Stomach (tissue), 9 donors: ENCODE measurements around the gene PVRIG. TPM values are rescaled to one million over a fixed set of nuclear protein-coding genes. Genes with fewer than 3 reads are reported as not detected.
A peak's percentile ranks its signal among the peaks of the same experiment; 100 is the strongest.

ENCODE experiments used
- DNase-seq, 2 donors: peaks; one replicate each; pipeline versions ENCODE4 v3.0.0 to v3.0.0-alpha.2; 2013 to 2019
- H3K27ac ChIP-seq, 5 donors: fragments of 200-600 bp in 4 of 5; sonication (generic) in 4 of 5; one replicate each; pipeline ENCODE4 v1.5.1; 2013 to 2019; ENCODE audit warnings: mild to moderate bottlenecking in 1 of 5, moderate library complexity in 1 of 5
- H3K27me3 ChIP-seq, 3 donors: fragments of 200-600 bp; sonication (generic); one replicate each; pipeline ENCODE4 v1.5.1; 2017 to 2019; ENCODE audit warnings: mixed run types in 1 of 3
- H3K36me3 ChIP-seq, 4 donors: fragments of 200-600 bp; sonication (generic); 1 replicate in 3 of 4; 2 replicates in 1 of 4; pipeline ENCODE4 v1.5.1; 2016 to 2019
- H3K4me1 ChIP-seq, 4 donors: fragments of 200-600 bp; sonication (generic); one replicate each; pipeline ENCODE4 v1.5.1; 2016 to 2019
- H3K4me3 ChIP-seq, 4 donors: fragments of 200-600 bp; sonication (generic) in 3 of 4; one replicate each; pipeline ENCODE4 v1.5.1; 2016 to 2019; ENCODE audit warnings: mild to moderate bottlenecking in 1 of 4
- H3K9me3 ChIP-seq, 4 donors: fragments of 200-600 bp; sonication (generic); one replicate each; pipeline ENCODE4 v1.5.1; 2016 to 2019
- EP300 ChIP-seq: sonication (generic); formaldehyde crosslinking; IDR thresholded peaks from one replicate; pipeline ENCODE4 v1.6.1; 2017; ENCODE audit warnings: antibody characterized with exemption
- POLR2A ChIP-seq, 4 donors: fragments of 450-650 bp; IDR thresholded peaks; one replicate each; pipeline ENCODE4 v1.6.1; 2016; ENCODE audit warnings: antibody characterized with exemption in 4 of 4, control low read depth in 2 of 4, mild to moderate bottlenecking in 1 of 4, moderate library complexity in 1 of 4
- POLR2AphosphoS5 ChIP-seq, 3 donors: sonication (generic); formaldehyde crosslinking; IDR thresholded peaks; one replicate each; pipeline ENCODE4 v1.6.1; 2016; ENCODE audit warnings: antibody characterized with exemption in 3 of 3
- WGBS, 5 donors: extraction: QIAGEN DNeasy Blood & Tissue Kit in 3 of 5; methylation state at CpG; one replicate each; pipeline versions ENCODE4 v1.1.5 to v1.1.7; 2013 to 2018; 5-methylcytosine and 5-hydroxymethylcytosine counted together
- intact Hi-C: fragments of 100-400 bp; cut with DNase I; formaldehyde crosslinking; loops from one replicate; pipeline ENCODE4 v1.15.1; 2023; ENCODE audit warnings: low total_unique reads
- polyA plus RNA-seq, 3 donors: library from polyadenylated mRNA; stranded (reverse); fragments of 200-250 nt; gene quantifications; one replicate each; pipeline ENCODE4 v1.2.3, GENCODE V29; 2013
- total RNA-seq, 5 donors: library from RNA; depleted of rRNA; stranded (reverse); fragments of >200 nt; gene quantifications; one replicate each; pipeline versions ENCODE4 v1.1.0 to v1.2.3, GENCODE V29; 2014 to 2016
- TF ChIP-seq, protein P1 (sequence below), 7 experiments: fragments of 450-650 bp in 4 of 7; fragments of 200-600 bp in 3 of 7; sonication (generic) in 3 of 7; IDR thresholded peaks; one replicate each; pipeline ENCODE4 v1.5.1; 2016 to 2019; ENCODE audit warnings: antibody characterized with exemption in 7 of 7, control low read depth in 2 of 7, mild to moderate bottlenecking in 1 of 7
- donor health status: healthy with polysubstance abuse.
- donor health status: Bipolar disorder and iron deficiency.
- donor health status: healthy.

Gene PVRIG
- total and polyA plus RNA-seq, 8 donors: 0.56 to 3.8 (median 1.2) TPM; not detected in 1

DNA sequence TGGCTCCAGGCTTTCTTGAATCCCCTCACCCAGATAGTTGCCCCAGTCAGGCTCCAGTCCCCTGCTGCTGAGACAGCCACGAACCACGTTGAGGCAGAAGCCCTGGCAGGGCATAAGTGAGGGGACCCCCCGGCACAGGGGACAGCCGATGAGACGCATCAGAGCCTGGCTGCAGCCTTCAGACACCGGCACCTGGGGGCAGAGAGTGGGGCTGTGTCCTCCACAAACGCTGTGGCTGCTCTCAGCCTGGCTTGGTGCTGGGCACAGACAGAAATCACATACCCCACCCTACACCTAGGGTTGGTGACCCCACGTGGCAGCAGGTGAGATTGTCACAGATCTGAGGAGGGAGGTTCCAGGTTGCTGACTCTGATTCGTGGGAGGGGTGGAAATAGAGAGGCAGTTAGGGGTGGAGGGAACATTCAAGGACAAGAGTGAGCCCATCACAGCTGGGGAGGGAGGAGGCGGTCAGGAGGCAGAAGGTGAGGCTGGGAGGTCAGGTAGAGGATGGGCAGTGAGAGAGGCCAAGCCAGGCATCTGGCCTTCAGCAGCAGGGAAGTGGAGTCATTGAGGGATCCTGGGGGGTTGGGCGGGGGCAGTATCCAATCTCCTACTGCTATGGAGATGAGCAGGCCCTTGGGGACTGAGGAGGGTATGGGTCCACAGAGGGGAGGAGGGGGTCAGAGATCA lies 45.8 kb upstream of the PVRIG start:
- Histone ChIP-seq H3K36me3 (no peaks in the 10 kb centered on the region), H3K9me3 (no peaks in the 10 kb centered on the region), H3K27me3 (peaks cover 9 to 43% (median 19%) of the 10 kb centered on the region in 3 donors), H3K27ac (no peak overlapping the region), H3K4me1 (peaks cover 25 to 37% (median 28%) of the 10 kb centered on the region in 4 donors), H3K4me3 (no peak overlapping the region)
- intact Hi-C loops: no loop called here
- DNase-seq: no peak
- no peak for TF ChIP-seq POLR2AphosphoS5 (IDR thresholded peaks at IDR 0.05)
- TF ChIP-seq, protein P1, sequence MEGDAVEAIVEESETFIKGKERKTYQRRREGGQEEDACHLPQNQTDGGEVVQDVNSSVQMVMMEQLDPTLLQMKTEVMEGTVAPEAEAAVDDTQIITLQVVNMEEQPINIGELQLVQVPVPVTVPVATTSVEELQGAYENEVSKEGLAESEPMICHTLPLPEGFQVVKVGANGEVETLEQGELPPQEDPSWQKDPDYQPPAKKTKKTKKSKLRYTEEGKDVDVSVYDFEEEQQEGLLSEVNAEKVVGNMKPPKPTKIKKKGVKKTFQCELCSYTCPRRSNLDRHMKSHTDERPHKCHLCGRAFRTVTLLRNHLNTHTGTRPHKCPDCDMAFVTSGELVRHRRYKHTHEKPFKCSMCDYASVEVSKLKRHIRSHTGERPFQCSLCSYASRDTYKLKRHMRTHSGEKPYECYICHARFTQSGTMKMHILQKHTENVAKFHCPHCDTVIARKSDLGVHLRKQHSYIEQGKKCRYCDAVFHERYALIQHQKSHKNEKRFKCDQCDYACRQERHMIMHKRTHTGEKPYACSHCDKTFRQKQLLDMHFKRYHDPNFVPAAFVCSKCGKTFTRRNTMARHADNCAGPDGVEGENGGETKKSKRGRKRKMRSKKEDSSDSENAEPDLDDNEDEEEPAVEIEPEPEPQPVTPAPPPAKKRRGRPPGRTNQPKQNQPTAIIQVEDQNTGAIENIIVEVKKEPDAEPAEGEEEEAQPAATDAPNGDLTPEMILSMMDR (IDR thresholded peaks at IDR 0.05): no peak
- TF ChIP-seq EP300: no peak
- no peak for TF ChIP-seq POLR2A (IDR thresholded peaks at IDR 0.05)
- 75 to 90% (median 85%) methylated on average over 11 of the region's 11 CpGs for WGBS, 5 donors

- H3K27ac ChIP-seq: no peak overlapping the region
- H3K4me3 ChIP-seq: no peak overlapping the region
- H3K4me1 ChIP-seq: peaks cover 25 to 32% (median 27%) of the 10 kb centered on the region in 4 donors
- intact Hi-C loops: no loop called here
- no peak for DNase-seq
- H3K27me3 ChIP-seq: peaks cover 9 to 40% (median 19%) of the 10 kb centered on the region in 3 donors
- TF ChIP-seq, protein P1 (IDR thresholded peaks at IDR 0.05): no peak
- TF ChIP-seq POLR2AphosphoS5 (IDR thresholded peaks at IDR 0.05) (no peak), POLR2A (IDR thresholded peaks at IDR 0.05) (no peak), EP300 (no peak)
- no peaks in the 10 kb centered on the region for H3K9me3 ChIP-seq
- H3K36me3 ChIP-seq: no peaks in the 10 kb centered on the region
- WGBS, 5 donors: 79 to 90% (median 85%) methylated on average over 3 to 5 of the region's 5 CpGs
These were observed 45.2 kb upstream of the PVRIG start for GRCh38 chr7:100174582-100174981.

DNA sequence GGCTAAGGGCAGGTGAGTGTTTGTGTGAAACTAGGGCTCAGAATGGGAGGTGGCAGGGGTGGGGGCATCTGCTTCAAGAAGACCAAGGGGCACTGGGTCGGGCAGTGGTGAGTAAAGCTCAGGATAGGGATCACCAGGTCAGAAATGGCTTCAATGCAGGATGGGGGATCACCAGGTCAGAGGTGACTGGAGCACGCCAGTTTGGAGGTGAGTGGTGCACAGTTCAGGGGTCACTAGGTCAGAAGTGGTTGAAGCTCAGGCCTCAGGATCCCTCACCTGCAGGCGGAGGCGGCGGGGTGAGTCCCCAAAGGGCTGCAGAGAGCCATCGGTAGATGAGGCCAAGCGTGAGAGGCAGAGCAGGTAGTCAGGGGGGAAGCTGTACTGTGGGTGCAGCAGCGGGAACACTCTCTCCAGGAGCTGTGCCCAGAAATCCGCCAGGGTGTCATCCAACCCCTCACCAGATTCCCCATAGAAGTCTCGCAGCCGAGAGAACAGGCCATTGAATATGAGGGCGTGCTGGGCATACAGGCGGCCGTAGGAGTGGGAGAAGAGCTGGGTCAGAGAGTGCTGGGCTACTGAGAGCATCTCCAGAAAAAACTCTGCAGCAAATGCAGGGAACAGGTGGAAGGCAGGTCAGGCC lies 44.3 kb upstream of the PVRIG start:
- no peak for DNase-seq
- Histone ChIP-seq H3K4me3 (no peak overlapping the region), H3K27ac (no peak overlapping the region), H3K4me1 (peaks cover 25 to 32% (median 27%) of the 10 kb centered on the region in 4 donors), H3K36me3 (no peaks in the 10 kb centered on the region), H3K9me3 (no peaks in the 10 kb centered on the region), H3K27me3 (peaks cover 9 to 40% (median 15%) of the 10 kb centered on the region in 3 donors)
- 93 to 95% (median 94%) methylated on average over 12 to 14 of the region's 14 CpGs for WGBS, 5 donors
- intact Hi-C loops: no loop called here
- no peak for TF ChIP-seq POLR2A (IDR thresholded peaks at IDR 0.05)
- TF ChIP-seq, protein P1 (IDR thresholded peaks at IDR 0.05): no peak
- TF ChIP-seq EP300: no peak
- no peak for TF ChIP-seq POLR2AphosphoS5 (IDR thresholded peaks at IDR 0.05)

- H3K4me1 ChIP-seq: peaks cover 18 to 24% (median 20%) of the 10 kb centered on the region in 4 donors
- WGBS, 5 donors: 48 to 53% (median 52%) methylated on average over 14 of the region's 14 CpGs
- intact Hi-C loops: no loop called here
- H3K27ac ChIP-seq: peak overlapping the region in 2 of 5 donors; percentile 3 to 41
- DNase-seq: no peak
- no peaks in the 10 kb centered on the region for H3K9me3 ChIP-seq
- TF ChIP-seq, protein P1 (IDR thresholded peaks at IDR 0.05): no peak
- TF ChIP-seq POLR2AphosphoS5 (IDR thresholded peaks at IDR 0.05) (no peak), POLR2A (IDR thresholded peaks at IDR 0.05) (no peak), EP300 (no peak)
- H3K36me3 ChIP-seq: no peaks in the 10 kb centered on the region
- H3K27me3 ChIP-seq: peaks cover 6 to 40% (median 7%) of the 10 kb centered on the region in 3 donors
- peak overlapping the region; percentile 39 to 47 (median 44) for H3K4me3 ChIP-seq
These were observed 43.4 kb upstream of the PVRIG start for GRCh38 chr7:100176096-100177044.
